Ureter (tissue), 1 donor: Measurements from ENCODE around the gene SORCS2. TPM values are rescaled to one million over a fixed set of nuclear protein-coding genes. Genes with fewer than 3 reads are reported as not detected.

Experiments used
- DNase-seq: peaks from one replicate; pipeline ENCODE4 v3.0.0-alpha.2; 2020; ENCODE audit warnings: low spot score
- total RNA-seq: library from RNA; stranded (reverse); gene quantifications from one replicate; pipeline ENCODE4 v1.2.4, GENCODE V29; 2023
- donor health status: DM: yes; HTN: yes; CAD: no.

SORCS2 gene
- total RNA-seq, 1 donor from 2014 or later, result 2.8 TPM

DNA sequence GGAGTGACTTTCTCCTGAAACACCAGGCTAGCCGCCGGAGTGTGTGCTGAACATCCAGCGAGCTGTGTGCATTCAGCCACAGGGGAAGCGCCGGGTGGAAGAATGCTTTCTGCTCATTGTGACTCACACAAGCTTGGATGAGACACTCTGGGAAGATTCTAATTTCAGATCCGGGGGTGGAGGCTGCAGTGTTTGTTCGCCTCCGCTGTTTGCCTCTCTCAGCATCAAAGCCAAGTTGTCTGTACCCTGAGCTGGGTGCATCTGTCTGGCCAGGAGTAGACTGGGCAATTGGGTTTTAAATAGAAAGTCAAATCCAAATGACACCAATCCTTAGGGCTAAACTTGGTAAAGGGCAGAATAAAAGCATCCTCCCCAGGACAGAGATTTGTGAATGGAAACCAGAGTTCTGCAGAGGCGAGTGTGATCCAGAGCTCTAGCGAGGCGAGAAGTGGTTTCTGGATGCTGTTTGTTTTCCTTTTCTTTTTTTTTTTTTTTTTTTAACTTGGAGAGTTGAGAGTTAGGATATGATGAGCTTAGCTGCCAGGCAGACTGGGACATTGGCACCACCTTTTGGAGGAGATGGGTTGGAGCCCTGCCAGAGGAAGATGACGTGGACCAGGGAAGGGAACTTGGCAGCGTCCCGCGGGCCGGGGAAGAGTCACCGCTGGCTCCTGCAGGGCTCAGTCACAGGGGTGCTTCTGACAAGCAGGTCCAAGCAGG, 438.4 kb downstream of the SORCS2 start:
- no peak for DNase-seq

DNA sequence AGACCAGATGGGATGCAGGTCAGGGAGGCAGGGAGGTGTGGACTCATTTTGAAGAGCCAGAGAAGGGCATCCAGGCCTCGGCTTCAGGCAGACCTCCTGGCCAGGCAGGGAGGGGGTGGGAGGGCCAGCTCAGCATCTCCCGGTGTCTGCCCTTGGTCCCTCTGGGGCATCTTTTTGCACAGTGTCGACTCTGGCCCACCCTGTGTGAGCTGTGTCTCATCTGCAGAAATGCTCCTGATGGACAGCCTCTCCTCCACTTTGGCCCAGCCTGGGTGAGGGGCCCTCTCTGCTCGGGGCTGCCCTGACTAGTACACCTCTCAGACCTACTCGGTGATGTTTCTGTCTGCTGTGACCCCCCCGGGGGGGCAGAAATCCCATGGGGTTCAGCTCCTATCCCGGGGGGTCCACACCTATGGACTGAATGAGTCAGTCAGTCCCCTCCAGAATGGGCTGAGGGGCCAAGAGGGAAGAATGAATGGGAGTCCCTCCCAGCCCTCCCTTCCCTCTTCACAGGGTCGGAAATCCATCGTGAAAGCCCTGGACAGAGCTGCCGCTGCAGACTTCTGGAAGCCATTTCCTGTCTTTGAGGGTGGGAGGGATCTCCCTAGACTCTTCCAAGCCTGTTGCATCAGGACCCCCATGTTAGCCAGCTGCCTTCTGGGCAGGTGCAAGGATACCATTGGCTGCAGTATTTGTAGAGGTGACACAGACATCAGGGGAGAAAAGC, 439.1 kb downstream of the SORCS2 start:
- DNase-seq, result no peak

- DNase-seq, result no peak
These were observed 440.0 kb downstream of the SORCS2 start for GRCh38 chr4:7632341-7632740.

- no peak for DNase-seq
These were observed 440.6 kb downstream of the SORCS2 start for GRCh38 chr4:7632971-7633370.

DNA sequence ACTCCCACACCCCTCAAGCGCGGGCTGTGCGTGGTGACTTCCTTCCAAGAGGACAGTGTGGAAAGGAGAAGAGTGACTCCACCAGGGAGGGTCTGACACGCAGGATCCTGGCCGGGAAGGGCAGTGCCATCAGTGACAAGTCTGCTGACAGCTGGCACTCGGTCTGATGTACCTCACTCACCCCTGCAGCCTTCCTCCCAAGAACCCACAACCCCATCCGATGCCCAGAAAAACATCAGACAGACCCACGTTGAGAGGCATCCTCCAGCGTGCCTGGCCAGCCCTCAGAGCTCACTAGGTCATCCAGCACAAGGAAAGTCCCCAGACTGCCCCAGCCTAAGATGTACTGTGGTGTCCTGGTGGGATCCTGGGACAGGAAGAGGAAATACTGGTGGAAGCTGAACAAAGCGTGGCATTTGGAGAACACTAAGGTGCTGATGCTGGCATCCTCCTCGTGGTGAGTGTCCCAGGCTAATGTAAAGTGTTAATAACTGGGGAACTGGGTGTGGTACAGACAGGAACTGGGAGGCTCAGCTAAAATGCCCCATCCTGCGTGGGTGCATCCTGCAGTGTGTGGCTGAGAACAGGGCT, 442.4 kb downstream of the SORCS2 start:
- no peak for DNase-seq

- DNase-seq, result no peak
These were observed 443.3 kb downstream of the SORCS2 start for GRCh38 chr4:7635445-7636239.

GRCh38 chr4:7636240-7636508, 443.8 kb downstream of the SORCS2 start:
- DNase-seq, result no peak

GRCh38 chr4:7637139-7637538, 444.8 kb downstream of the SORCS2 start:
- no peak for DNase-seq

DNA sequence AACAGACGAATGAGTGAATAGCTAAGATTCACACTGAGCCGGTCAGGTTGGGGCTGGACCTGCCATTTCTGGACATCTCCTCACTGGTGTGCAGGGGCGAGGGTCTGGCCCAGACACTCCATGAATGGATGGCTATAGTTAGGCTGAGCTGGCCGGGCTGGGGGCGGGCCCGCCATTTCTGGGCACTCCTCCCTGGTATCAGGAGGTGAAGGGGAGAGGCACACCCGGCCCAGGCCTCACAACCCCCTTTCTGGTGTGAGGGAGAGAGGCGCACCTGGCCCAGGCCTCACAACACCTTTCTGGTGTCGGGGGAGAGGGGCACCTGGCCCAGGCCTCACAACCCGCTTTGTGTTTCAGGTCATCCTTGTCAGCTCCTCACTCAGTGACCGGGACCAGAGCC, 445.6 kb downstream of the SORCS2 start:
- DNase-seq, result no peak

- no peak for DNase-seq
These were observed 446.2 kb downstream of the SORCS2 start for GRCh38 chr4:7638489-7638888.

- no peak for DNase-seq
These were observed 446.8 kb downstream of the SORCS2 start for GRCh38 chr4:7638984-7639789.

DNA sequence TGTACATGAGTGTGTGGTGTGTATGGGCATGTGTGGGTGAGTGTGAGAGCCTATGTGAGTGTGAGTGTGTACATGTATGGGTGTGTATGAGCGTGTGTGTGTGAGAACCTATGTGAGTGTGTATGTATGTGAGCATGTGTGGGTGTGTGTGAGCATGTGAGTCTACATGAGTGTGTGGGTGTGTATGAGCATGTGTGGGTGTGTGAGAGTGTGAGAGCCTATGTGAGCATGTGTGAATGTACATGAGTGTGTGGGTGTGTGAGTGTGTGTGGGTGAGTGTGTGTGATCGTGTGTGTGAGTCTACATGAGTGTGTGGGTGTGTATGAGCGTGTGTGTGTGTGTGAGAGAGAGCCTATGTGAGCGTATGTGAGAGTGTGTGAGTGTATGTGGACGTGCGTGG, 447.8 kb downstream of the SORCS2 start:
- DNase-seq, result no peak

DNA sequence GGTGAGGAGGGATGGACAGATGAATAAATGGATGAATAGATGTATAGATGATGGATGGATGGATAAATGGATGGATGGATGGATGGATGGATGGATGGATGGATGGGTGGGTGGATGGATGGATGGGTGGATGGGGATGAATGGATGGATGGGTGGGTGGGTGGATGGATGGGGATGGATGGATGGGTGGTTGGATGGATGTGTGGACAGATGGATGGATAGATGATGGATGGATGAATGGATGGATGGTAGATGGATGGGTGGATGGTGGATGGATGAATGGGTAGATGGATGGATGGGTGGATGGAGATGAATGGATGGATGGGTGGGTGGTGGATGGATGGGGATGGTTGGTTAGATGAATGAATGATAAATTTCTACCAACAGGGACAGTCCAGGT, 449.4 kb downstream of the SORCS2 start:
- no peak for DNase-seq

DNA sequence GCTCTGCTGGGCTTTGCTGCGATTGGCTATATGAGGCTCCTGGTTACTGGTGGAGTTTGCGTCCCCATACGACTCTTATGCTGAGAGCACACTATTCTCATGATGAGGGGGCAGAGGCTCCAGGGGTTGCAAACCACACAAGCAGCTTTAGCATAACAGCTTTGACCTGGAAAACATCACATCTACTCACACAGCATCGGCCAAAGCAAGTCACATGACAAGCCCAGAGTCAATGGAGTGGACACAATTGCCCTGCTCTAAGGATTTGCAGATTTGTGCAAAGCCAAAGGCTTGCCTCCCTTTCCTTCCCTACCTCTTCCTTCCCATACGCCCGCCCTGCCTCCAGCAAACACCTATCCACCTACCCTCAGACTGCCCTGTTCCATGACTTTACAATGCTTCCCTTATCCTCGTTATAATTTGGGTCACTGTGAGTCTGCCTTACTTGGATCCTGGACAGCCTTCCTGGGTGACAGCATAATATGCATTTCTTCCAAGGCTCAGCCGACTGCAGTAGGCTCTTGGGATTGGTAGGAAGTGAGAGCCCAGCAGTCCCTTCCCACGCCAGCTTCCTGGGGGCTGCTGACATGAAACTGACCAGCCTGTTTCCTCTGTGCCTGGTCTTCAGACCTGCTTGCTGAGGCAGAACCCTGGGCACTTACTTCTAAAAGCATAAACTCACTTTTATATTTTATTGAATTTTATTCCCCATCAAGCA, 450.6 kb downstream of the SORCS2 start:
- no peak for DNase-seq

- DNase-seq, result no peak
These were observed 452.8 kb downstream of the SORCS2 start for GRCh38 chr4:7645158-7645557.

- DNase-seq, result no peak
These were observed 453.6 kb downstream of the SORCS2 start for GRCh38 chr4:7645956-7646355.

- DNase-seq, result no peak
These were observed 454.2 kb downstream of the SORCS2 start for GRCh38 chr4:7646384-7647061.

DNA sequence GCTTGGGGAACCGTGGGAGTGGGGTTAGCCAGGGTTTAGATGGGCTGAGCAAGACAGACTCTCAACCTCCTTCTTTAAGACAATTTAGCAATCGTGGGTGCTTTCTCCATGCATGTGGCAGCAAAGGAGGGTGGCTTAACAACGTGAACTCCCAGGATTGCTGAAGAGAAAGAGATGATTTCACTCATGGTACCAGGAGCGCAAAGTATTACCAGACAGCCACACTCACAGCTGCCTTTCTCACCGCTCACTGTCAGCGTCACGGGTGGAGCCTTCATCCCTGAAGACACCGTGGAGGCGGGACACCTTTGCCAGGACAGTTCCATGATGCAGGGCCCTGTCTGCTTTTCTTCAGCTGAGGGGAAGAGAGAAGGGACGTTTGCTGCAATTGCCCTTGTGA, 454.8 kb downstream of the SORCS2 start:
- no peak for DNase-seq

DNA sequence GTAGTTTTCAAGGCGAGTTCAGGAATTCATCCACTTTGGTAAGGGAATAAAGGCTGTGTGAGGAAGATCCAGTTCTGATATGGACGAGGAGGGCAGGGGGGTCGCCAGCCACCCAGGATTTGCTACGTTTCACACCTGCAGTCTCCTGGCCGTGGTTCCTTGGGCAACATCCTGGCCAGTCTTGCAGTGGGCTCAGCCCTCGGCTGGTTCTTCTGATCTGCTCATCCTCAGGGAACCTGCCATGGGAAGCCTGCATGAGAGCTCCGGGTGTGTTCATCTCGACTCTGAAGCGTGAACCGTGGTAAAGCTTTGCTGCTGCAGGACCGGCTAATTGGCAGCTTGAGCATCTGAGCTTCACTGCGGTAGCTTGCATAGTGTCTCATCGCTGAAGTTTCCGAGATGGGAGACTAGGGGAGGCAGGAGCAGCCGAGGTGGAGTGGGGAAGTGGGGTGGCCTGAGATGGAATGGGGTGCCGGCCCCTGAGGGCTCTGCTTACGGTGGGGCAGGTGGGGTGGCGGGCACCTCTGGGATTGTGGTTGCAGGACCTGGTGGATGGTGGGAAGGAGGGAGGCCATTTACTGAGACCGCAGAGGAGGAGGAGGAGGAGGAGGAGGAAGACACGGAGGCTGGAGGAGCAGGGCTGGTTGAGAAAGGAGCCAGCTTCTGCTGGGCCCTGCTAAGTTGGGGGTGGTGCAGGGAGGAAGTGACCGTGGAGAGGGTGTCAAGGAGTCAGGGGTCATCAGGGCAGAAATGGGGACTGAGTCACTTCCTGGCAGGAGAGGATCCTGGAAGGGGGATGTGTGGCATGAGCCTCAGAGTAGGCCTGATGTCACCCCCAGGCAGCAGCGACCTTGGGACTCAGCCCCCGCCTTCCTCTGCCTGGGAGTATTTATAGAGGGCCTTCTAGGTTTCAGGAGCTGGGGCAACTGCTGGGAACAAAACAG, 455.5 kb downstream of the SORCS2 start:
- DNase-seq, result no peak
